H9 (cell line): ENCODE data around the gene SLC23A2. TPM values are rescaled to one million over a fixed set of nuclear protein-coding genes. Genes with fewer than 3 reads are reported as not detected.

ENCODE experiments used
- DNase-seq: peaks from one replicate; pipeline ENCODE4 v3.0.0-alpha.2; 2017
- H2AFZ ChIP-seq: one replicate; pipeline ENCODE4 v1.6.1; 2013; ENCODE audit warnings: mild to moderate bottlenecking, low read length, control low read depth, moderate library complexity
- H2AK5ac ChIP-seq: 2 replicates; pipeline ENCODE4 v1.6.1; 2013; ENCODE audit warnings: low read length, control low read depth, mixed read lengths; ENCODE audit not compliant: insufficient read length
- H2BK120ac ChIP-seq: one replicate; pipeline ENCODE4 v1.6.1; 2013; ENCODE audit warnings: low read depth, mild to moderate bottlenecking, low read length, control low read depth, inconsistent platforms; ENCODE audit not compliant: poor library complexity, severe bottlenecking
- H2BK12ac ChIP-seq: 2 replicates; pipeline ENCODE4 v1.6.1; 2013; ENCODE audit warnings: low read length, control low read depth, mixed read lengths, low read depth; ENCODE audit not compliant: insufficient read length
- H2BK15ac ChIP-seq: 2 replicates; pipeline ENCODE4 v1.6.1; 2013; ENCODE audit warnings: low read depth, low read length, control low read depth
- H2BK20ac ChIP-seq: one replicate; pipeline ENCODE4 v1.6.1; 2013; ENCODE audit warnings: low read depth, mild to moderate bottlenecking, low read length, control low read depth, inconsistent platforms; ENCODE audit not compliant: poor library complexity, severe bottlenecking
- H2BK5ac ChIP-seq: 2 replicates; pipeline ENCODE4 v1.6.1; 2013; ENCODE audit warnings: low read length, control low read depth, mixed read lengths; ENCODE audit not compliant: insufficient read length
- H3K14ac ChIP-seq: 2 replicates; pipeline ENCODE4 v1.6.1; 2013; ENCODE audit warnings: low read length, control low read depth; ENCODE audit not compliant: insufficient read depth
- H3K18ac ChIP-seq: 2 replicates; pipeline ENCODE4 v1.6.1; 2013; ENCODE audit warnings: low read depth, mild to moderate bottlenecking, mixed read lengths, low read length, control low read depth; ENCODE audit not compliant: insufficient read length
- H3K23ac ChIP-seq: 2 replicates; pipeline ENCODE4 v1.6.1; 2013; ENCODE audit warnings: low read length, control low read depth, mixed read lengths, low read depth; ENCODE audit not compliant: insufficient read length
- H3K23me2 ChIP-seq: 2 replicates; pipeline ENCODE4 v1.6.1; 2013; ENCODE audit warnings: low read depth, mild to moderate bottlenecking, mixed read lengths, low read length, control low read depth; ENCODE audit not compliant: insufficient read length, poor library complexity, severe bottlenecking
- H3K27ac ChIP-seq: 2 replicates; pipeline ENCODE4 v1.5.1; 2013; ENCODE audit warnings: low read length, control low read depth, mixed read lengths, low read depth; ENCODE audit not compliant: insufficient read length
- H3K27me3 ChIP-seq: 2 replicates; pipeline ENCODE4 v1.6.1; 2013; ENCODE audit warnings: low read length, control low read depth, inconsistent platforms; ENCODE audit not compliant: insufficient read depth
- H3K4ac ChIP-seq: 2 replicates; pipeline ENCODE4 v1.6.1; 2013; ENCODE audit warnings: low read depth, mild to moderate bottlenecking, control low read depth, inconsistent platforms, low read length, moderate library complexity
- H3K4me1 ChIP-seq: 2 replicates; pipeline ENCODE4 v1.6.1; 2013; ENCODE audit warnings: low read length, control low read depth, inconsistent platforms; ENCODE audit not compliant: insufficient read depth
- H3K4me2 ChIP-seq: 2 replicates; pipeline ENCODE4 v1.6.1; 2013; ENCODE audit warnings: low read length, control low read depth, mixed read lengths; ENCODE audit not compliant: insufficient read length, insufficient read depth
- H3K56ac ChIP-seq: 2 replicates; pipeline ENCODE4 v1.6.1; 2013; ENCODE audit warnings: low read depth, mild to moderate bottlenecking, mixed read lengths, low read length, control low read depth; ENCODE audit not compliant: insufficient read length
- H3K79me1 ChIP-seq: 2 replicates; pipeline ENCODE4 v1.6.1; 2013; ENCODE audit warnings: low read depth, mild to moderate bottlenecking, moderate library complexity, low read length, control low read depth, inconsistent platforms; ENCODE audit not compliant: insufficient read depth, poor library complexity, severe bottlenecking
- H3K79me2 ChIP-seq: 2 replicates; pipeline ENCODE4 v1.6.1; 2013; ENCODE audit warnings: low read length, control low read depth, inconsistent platforms; ENCODE audit not compliant: insufficient read depth
- H3K9ac ChIP-seq: 2 replicates; pipeline ENCODE4 v1.6.1; 2013; ENCODE audit warnings: low read length, control low read depth, mixed read lengths; ENCODE audit not compliant: insufficient read length; ENCODE audit errors: extremely low read depth
- H3K9me3 ChIP-seq: one replicate; pipeline ENCODE4 v1.6.1; 2013; ENCODE audit warnings: low read depth, low read length, inconsistent platforms; ENCODE audit not compliant: control insufficient read depth
- H3T11ph ChIP-seq: one replicate; pipeline ENCODE4 v1.6.1; 2013; ENCODE audit warnings: mild to moderate bottlenecking, low read length, control low read depth, inconsistent platforms
- H4K20me1 ChIP-seq: one replicate; pipeline ENCODE4 v1.6.1; 2013; ENCODE audit not compliant: control insufficient read depth, insufficient read length, insufficient read depth
- H4K5ac ChIP-seq: 2 replicates; pipeline ENCODE4 v1.6.1; 2013; ENCODE audit warnings: low read depth, mild to moderate bottlenecking, mixed read lengths, low read length, control low read depth; ENCODE audit not compliant: insufficient read length
- H4K8ac ChIP-seq: replicated peaks from 2 replicates; pipeline ENCODE4 v1.6.1; 2013; ENCODE audit warnings: low read length, control low read depth, mixed read lengths, low read depth; ENCODE audit not compliant: insufficient read length
- H4K91ac ChIP-seq: 2 replicates; pipeline ENCODE4 v1.6.1; 2013; ENCODE audit warnings: low read depth, mild to moderate bottlenecking, moderate library complexity, mixed read lengths, low read length, control low read depth; ENCODE audit not compliant: insufficient read length
- H3K27ac Mint-ChIP-seq, 3 experiments: 2 replicates in 2 of 3; 3 replicates in 1 of 3; pipeline ENCODE4 v1.8.0; 2020 to 2021; ENCODE audit warnings: mixed read lengths in 3 of 3, mild to moderate bottlenecking in 1 of 3, moderate library complexity in 1 of 3
- H3K27me3 Mint-ChIP-seq: 2 replicates; pipeline ENCODE4 v1.8.0; 2021; ENCODE audit warnings: low read depth, mild to moderate bottlenecking, moderate library complexity, mixed read lengths
- H3K36me3 Mint-ChIP-seq, 3 experiments: 2 replicates in 2 of 3; 3 replicates in 1 of 3; pipeline ENCODE4 v1.8.0; 2020 to 2021; ENCODE audit warnings: low read depth in 3 of 3, mixed read lengths in 3 of 3; ENCODE audit not compliant: insufficient read depth in 1 of 3
- H3K4me1 Mint-ChIP-seq, 2 experiments: 2 replicates each; pipeline ENCODE4 v1.8.0; 2020; ENCODE audit warnings: mixed read lengths in 2 of 2
- H3K4me3 Mint-ChIP-seq, 2 experiments: 2 replicates in 1 of 2; 3 replicates in 1 of 2; pipeline ENCODE4 v1.8.0; 2020 to 2021; ENCODE audit warnings: mild to moderate bottlenecking in 2 of 2, mixed read lengths in 2 of 2, moderate library complexity in 1 of 2
- H3K9me3 Mint-ChIP-seq, 2 experiments: 2 replicates in 1 of 2; 3 replicates in 1 of 2; pipeline ENCODE4 v1.8.0; 2020; ENCODE audit warnings: mild to moderate bottlenecking in 2 of 2, mixed read lengths in 2 of 2, moderate library complexity in 1 of 2
- WGBS: extraction: QIAGEN DNeasy Blood & Tissue Kit; methylation state at CpG from one replicate; pipeline ENCODE4 v1.1.7; 2013; ENCODE audit warnings: missing lambda C conversion rate, low lambda C conversion rate, mixed read lengths; ENCODE audit not compliant: insufficient read length; ENCODE audit errors: extremely low coverage; 5-methylcytosine and 5-hydroxymethylcytosine counted together
- total RNA-seq: library from RNA; stranded (reverse); gene quantifications from 2 replicates; pipeline ENCODE4 v1.2.1, GENCODE V29; 2021
- TF ChIP-seq, protein P1 (sequence below): fragments of 200-600 bp; sonication (generic); conservative IDR thresholded peaks from 3 replicates; pipeline ENCODE4 v1.8.0; 2021; ENCODE audit warnings: antibody characterized with exemption, mild to moderate bottlenecking

The SLC23A2 gene
- total RNA-seq, 1 experiment from 2014 or later: 16.5 TPM

GRCh38 chr20:4830696-4831095, 170.6 kb downstream of the SLC23A2 start:
- H3K23ac ChIP-seq: no peak overlapping the region
- H2BK15ac ChIP-seq: no peak overlapping the region
- H3K4me2 ChIP-seq: no peak overlapping the region
- H3K9me3 Mint-ChIP-seq: no peaks in the 10 kb centered on the region
- no peak overlapping the region for H4K91ac ChIP-seq
- H3K79me2 ChIP-seq: no peaks in the 10 kb centered on the region
- H3K23me2 ChIP-seq: peaks cover 3% of the 10 kb centered on the region
- no peak overlapping the region for H3T11ph ChIP-seq
- no peaks in the 10 kb centered on the region for H3K79me1 ChIP-seq
- no peak overlapping the region for H3K14ac ChIP-seq
- no peak overlapping the region for H2BK120ac ChIP-seq
- no peak overlapping the region for H3K4ac ChIP-seq
- H3K27me3 Mint-ChIP-seq: peaks cover 1% of the 10 kb centered on the region; the same call in 1 of the 2 replicates
- peaks cover 5 to 10% of the 10 kb centered on the region in 2 experiments for H3K4me1 Mint-ChIP-seq
- TF ChIP-seq, protein P1, sequence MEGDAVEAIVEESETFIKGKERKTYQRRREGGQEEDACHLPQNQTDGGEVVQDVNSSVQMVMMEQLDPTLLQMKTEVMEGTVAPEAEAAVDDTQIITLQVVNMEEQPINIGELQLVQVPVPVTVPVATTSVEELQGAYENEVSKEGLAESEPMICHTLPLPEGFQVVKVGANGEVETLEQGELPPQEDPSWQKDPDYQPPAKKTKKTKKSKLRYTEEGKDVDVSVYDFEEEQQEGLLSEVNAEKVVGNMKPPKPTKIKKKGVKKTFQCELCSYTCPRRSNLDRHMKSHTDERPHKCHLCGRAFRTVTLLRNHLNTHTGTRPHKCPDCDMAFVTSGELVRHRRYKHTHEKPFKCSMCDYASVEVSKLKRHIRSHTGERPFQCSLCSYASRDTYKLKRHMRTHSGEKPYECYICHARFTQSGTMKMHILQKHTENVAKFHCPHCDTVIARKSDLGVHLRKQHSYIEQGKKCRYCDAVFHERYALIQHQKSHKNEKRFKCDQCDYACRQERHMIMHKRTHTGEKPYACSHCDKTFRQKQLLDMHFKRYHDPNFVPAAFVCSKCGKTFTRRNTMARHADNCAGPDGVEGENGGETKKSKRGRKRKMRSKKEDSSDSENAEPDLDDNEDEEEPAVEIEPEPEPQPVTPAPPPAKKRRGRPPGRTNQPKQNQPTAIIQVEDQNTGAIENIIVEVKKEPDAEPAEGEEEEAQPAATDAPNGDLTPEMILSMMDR: no peak
- no peak overlapping the region for H2BK20ac ChIP-seq
- no peaks in the 10 kb centered on the region for H4K20me1 ChIP-seq
- no peak overlapping the region for H3K4me3 Mint-ChIP-seq
- no peak overlapping the region for H3K18ac ChIP-seq
- no peak overlapping the region for H3K56ac ChIP-seq
- no peak overlapping the region for H3K27ac ChIP-seq
- H2AK5ac ChIP-seq: no peak overlapping the region
- H3K27me3 ChIP-seq: no peaks in the 10 kb centered on the region
- WGBS: no CpG with 5 or more reads among the region's 2 CpGs
- no peak overlapping the region for H3K9ac ChIP-seq
- H3K9me3 ChIP-seq: no peaks in the 10 kb centered on the region
- no peak overlapping the region for H2AFZ ChIP-seq
- H3K4me1 ChIP-seq: no peaks in the 10 kb centered on the region
- no peak overlapping the region for H3K27ac Mint-ChIP-seq
- H2BK12ac ChIP-seq: no peak overlapping the region
- no peak overlapping the region for H2BK5ac ChIP-seq
- H3K36me3 Mint-ChIP-seq: no peaks in the 10 kb centered on the region; a peak in 1 of 7 replicates
- no peak overlapping the region for H4K5ac ChIP-seq
- DNase-seq: no peak
- H4K8ac ChIP-seq: no peak overlapping the region
